GM18517 (cell line): ENCODE measurements around the gene APEX1.
"Not testable (repeated sequence)": the region's sequence is repeated elsewhere in the genome, so short reads cannot be mapped to it uniquely, and the experiment has no call there.

Source experiments
- ATAC-seq: cut with Tn5 transposase; IDR thresholded peaks from one replicate; pipeline ENCODE4 v1.9.1; 2021; ENCODE audit warnings: mild to moderate bottlenecking, moderate library complexity; ENCODE audit not compliant: unreplicated experiment

Gene APEX1

DNA sequence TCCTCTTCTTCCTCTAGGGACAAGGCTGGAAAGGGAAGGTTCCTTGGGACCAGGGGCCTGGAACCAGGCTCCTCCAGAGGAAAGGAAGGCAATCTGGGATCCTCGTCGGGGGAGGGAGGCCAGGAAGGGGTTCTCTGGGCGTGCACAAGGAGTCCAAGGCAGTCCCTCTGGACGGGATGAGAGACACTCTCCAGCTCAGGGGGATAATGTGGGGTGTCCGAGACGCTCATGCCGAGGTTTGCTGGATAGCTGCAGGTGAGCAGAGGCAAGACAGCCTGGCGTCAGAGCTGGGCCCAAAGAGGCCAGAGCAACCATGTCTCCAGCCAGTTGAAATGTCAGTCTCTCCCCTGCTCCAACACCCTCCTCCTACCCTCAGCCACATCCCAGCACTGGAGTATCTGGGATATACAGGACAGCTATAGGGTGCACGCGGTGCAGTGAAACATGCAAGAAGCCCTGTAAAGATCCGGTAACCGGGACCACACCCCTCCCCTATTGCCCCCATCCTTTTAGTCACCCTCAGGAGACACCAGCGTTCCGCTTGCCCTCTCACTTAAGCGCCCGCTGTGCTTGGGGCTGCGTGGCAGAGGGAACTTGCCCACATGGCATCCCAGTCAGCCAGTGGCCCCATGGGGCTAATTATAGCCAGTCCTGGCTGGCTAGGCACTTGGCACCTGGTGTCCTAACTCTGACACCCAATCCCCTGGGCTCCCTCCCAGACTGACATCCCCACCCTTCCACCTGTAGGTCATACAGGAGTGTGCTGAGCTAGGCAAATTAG, 19.3 kb upstream of the APEX1 start, which contains the start of gene KLHL33:
TSS of gene KLHL33 (minus strand) at position 585 of the 781 bp plus-strand sequence. CDS start at position 230, 355 bp downstream.
- no peak for ATAC-seq

DNA sequence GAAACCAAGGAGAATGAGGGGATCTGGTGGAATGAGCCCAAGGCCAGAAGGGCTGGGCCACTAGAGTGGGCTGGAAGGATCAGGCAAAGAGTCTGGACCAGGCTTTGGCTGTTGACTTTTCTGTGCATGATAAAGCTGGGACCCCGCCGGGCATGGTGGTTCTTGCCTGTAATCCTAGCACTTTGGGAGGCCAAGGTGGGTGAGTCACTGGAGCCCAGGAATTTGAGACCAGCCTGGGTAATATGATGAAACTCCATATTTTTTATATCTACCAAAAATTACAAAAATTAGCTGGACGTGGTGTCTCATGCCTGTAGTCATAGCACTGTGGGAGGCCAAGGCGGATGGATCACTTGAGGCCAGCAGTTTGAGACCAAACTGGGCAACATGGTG, 18.7 kb upstream of the APEX1 start:
- no peak for ATAC-seq

GRCh38 chr14:20438664-20439063, 16.4 kb upstream of the APEX1 start:
- no peak for ATAC-seq

GRCh38 chr14:20440465-20440864, 14.6 kb upstream of the APEX1 start:
- no peak for ATAC-seq

- no peak for ATAC-seq
Observed at GRCh38 chr14:20440882-20441281, 14.1 kb upstream of the APEX1 start.

DNA sequence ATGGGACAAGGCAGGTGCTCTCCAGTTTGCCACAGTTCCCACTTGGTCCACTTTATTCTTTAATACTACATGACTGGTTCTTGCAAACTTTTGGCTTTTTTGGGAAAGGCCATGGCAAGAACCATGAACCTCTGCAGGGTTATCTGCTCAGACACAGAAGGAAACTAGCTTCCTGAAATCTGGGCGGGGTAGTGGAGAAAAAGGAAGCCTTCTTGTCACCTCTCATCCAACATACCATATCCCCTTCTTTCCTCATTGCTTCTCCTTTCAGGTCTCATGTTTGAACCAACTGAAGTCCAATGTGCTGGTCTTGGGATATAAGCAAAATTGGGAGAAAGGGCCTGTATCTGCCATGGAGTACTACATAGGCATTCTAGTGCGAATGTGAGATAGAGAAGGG, 13.6 kb upstream of the APEX1 start:
- no peak for ATAC-seq

DNA sequence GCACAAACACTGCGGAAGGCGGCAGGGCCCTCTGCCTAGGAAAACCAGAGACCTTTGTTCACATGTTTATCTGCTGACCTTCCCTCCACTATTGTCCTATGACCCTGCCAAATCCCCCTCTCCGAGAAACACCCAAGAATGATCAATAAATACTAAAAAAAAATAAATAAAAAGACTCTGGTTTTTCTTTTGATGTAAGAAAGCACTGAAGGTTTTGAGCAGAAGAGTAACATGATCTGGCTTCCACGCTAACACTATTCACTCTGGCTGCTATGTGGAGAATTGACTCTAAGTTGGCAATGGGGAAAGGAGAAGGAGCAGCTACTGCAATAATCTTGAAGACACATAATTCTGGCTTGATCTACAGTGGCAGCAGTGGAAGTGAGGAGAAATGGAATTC, 11.4 kb upstream of the APEX1 start:
- ATAC-seq: not testable (repeated sequence)

- no peak for ATAC-seq
Observed at GRCh38 chr14:20446889-20447288, 8.1 kb upstream of the APEX1 start.

GRCh38 chr14:20452831-20453230, 2.2 kb upstream of the APEX1 start:
- ATAC-seq: not testable (repeated sequence)

GRCh38 chr14:20455355-20456300, 602 bp downstream of the APEX1 start:
- ATAC-seq: peak; percentile 49

GRCh38 chr14:20456971-20457370, 1.9 kb downstream of the APEX1 start:
- ATAC-seq: no peak

- ATAC-seq: no peak
Observed at GRCh38 chr14:20458031-20458789, 3.2 kb downstream of the APEX1 start.

- ATAC-seq: no peak
Observed at GRCh38 chr14:20460458-20461224, 5.6 kb downstream of the APEX1 start.

- peak; percentile 95 for ATAC-seq
Observed at GRCh38 chr14:20461225-20462141, 6.5 kb downstream of the APEX1 start, which contains the start of gene PIP4P1. Gene PIP4P1 (minus strand): TSS chr14:20461434. CDS start chr14:20461325, 109 bp downstream.

DNA sequence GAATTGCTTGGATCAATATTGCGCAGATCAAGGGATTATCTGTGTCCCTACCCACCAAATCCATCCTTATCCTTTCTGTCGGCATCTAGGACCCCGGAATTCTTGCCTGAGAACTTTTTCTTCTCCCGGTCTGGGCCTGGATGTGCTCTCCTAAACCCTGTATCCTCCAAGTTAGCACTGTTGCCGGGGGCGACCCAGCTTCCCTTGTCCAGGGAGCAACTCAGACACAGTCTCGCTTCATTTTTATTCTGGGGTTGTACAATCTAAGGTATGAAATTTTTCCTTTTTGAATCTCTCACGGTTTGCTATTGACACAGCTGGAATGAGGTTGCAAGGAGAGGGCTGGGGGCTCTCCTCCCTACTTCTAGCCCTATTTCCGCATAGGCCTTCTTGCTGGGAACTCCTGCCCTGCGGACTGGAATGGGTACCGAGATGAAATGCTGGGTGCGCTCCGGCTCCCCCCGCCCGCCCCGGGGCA, 13.8 kb downstream of the APEX1 start:
- no peak for ATAC-seq

DNA sequence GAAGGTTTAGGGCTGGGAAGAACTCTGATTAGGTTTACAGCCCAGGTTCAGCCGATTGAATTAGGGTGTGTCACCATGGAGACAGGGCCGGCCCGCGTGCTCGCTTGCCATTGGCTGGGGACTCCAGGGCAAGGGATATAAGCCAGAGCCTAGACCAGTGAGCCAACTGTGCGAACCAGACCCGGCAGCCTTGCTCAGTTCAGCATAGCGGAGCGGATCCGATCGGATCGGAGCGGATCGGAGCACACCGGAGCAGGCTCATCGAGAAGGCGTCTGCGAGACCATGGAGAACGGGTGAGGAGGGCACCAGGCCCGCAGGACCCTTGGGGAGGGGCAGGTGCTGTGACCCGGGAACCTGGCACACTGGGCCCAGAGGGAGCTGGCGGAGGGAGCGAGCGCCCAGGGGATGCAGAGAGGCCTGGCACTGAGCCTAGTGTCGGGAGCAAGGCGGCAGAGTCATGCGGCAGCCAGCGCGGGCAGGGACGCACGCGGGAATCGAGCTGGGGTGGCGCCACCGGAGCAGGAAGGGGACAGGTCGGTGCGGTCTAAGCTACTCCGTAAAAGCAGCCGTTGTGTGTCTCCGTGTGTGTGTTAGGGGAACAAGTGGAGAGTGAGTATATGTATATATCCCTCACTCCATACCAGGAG, 14.3 kb downstream of the APEX1 start, which contains the start of gene PNP:
TSS of gene PNP (plus strand) at position 165 of the 648 bp plus-strand sequence. CDS start at position 284, 119 bp downstream.
- peak; percentile 93 for ATAC-seq

DNA sequence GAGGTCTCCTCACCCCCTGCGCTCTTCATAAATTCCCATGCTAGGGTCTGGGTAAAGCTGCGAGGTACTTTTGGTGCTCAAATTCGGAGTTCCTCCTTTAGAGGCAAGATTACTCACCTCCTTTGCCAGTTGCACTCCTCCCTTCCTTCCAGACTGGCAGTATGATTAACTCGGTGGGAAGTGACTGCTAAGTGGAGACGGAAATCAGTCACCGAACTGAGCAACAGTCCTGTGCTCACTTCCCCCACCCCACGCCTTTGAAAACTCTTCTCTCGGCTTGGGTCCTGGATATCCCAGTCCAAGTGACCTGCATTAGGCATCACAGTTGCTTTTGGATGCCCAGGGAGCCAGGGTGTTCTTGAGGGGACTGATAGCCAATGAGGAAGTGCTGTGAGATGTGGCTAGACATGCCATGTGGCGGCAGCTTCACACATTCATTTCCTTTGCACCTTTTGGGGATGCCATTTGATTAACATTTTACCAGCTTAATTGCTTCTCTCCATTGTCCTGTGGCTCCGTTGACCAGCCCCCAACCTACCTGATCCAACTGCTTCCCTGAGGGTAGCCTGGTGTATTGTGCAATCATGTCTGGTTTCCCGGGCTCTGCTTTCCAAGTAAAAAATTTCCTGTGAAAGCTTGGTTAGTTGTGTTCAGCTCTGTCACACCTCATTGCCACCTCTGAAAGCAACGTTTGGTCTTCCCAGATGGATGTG, 15.0 kb downstream of the APEX1 start:
- peak; percentile 40 for ATAC-seq

DNA sequence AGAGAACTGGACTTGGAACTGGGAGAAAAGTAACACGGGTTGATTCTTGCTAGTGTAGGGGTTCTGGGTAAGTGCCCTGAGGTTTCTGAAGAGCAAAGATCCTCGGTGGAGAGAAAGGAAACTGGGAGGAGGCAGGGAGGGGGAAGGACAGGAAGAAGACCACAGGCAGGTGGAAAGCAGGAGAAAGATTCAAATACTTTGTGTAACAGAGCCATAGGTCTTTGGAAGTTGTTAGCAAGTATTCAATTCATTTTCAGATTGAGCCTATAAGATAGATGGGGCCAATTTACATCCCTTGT, 15.5 kb downstream of the APEX1 start:
- ATAC-seq: no peak
